Measurements from ENCODE around the gene EFCAB6.

The EFCAB6 gene

GRCh38 chr22:43637275-43638260, 174.5 kb downstream of the EFCAB6 start:
- Histone ChIP-seq H3K4me1 (ENCODE audit: insufficient read depth, low read length) (no peaks in the 10 kb centered on the region), H3K27ac (ENCODE audit: low read length) (no peak overlapping the region), H3K4me3 (ENCODE audit: low read length) (no peak overlapping the region), H3K9ac (ENCODE audit: low read depth, low read length) (no peak overlapping the region), H3K36me3 (ENCODE audit: insufficient read depth, low read depth, low read length) (no peaks in the 10 kb centered on the region), H3K9me3 (ENCODE audit: insufficient read depth, low read depth, low read length) (peaks cover 10% of the 10 kb centered on the region; the same call in 1 of the 2 replicates), H3K27me3 (ENCODE audit: insufficient read depth, low read length) (no peaks in the 10 kb centered on the region)

DNA sequence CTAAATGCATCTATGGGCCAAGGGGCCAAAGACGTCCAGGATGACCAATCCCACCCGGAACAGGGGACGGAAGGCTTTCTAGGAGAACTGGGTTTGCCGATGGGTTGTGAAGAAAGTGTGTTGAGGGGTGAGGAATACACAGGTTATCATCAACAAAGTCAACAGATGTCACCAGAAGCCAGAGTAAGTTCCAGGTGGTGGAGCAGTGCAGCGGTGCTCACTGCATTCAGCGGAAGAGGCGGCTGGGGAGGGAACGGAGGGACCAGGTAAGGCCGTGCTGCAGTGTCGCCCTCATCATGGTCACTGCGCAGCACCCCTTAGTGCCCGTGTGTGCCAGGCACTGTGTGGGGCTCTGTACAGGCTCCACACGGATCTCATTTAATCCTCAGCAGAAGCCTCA, 176.0 kb downstream of the EFCAB6 start:
- Histone ChIP-seq H3K27me3 (ENCODE audit: insufficient read depth, low read length) (no peaks in the 10 kb centered on the region), H3K4me1 (ENCODE audit: insufficient read depth, low read length) (no peaks in the 10 kb centered on the region), H3K27ac (ENCODE audit: low read length) (no peak overlapping the region), H3K9me3 (ENCODE audit: insufficient read depth, low read depth, low read length) (peaks cover 10% of the 10 kb centered on the region; the same call in 1 of the 2 replicates), H3K36me3 (ENCODE audit: insufficient read depth, low read depth, low read length) (no peaks in the 10 kb centered on the region), H3K9ac (ENCODE audit: low read depth, low read length) (no peak overlapping the region), H3K4me3 (ENCODE audit: low read length) (no peak overlapping the region)

DNA sequence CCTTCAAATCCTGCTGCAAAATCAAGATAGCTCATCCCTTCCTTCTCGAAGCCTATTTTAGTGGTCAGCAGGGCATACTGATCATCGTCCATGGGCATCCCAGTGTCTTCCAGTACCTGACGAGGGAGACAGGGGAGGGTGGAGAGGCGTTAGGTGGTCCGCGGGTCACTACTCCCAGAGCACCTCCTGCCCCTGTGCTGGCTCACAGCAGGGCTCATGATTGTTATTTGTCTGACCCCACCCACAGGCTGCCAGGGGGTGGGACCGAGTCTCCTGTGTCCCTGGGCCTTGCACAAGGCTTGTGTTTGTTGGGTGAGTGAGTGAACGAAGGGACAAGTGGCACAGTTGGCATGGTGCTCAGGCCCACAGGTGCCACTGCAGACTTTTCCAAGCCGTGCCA, 177.0 kb downstream of the EFCAB6 start:
- no peak overlapping the region for H3K9ac ChIP-seq (ENCODE audit: low read depth, low read length)
- H3K9me3 ChIP-seq (ENCODE audit: insufficient read depth, low read depth, low read length), result peaks cover 10% of the 10 kb centered on the region; the same call in 1 of the 2 replicates
- H3K27ac ChIP-seq (ENCODE audit: low read length), result no peak overlapping the region
- no peaks in the 10 kb centered on the region for H3K27me3 ChIP-seq (ENCODE audit: insufficient read depth, low read length)
- H3K36me3 ChIP-seq (ENCODE audit: insufficient read depth, low read depth, low read length), result no peaks in the 10 kb centered on the region
- no peak overlapping the region for H3K4me3 ChIP-seq (ENCODE audit: low read length)
- H3K4me1 ChIP-seq (ENCODE audit: insufficient read depth, low read length), result no peaks in the 10 kb centered on the region

DNA sequence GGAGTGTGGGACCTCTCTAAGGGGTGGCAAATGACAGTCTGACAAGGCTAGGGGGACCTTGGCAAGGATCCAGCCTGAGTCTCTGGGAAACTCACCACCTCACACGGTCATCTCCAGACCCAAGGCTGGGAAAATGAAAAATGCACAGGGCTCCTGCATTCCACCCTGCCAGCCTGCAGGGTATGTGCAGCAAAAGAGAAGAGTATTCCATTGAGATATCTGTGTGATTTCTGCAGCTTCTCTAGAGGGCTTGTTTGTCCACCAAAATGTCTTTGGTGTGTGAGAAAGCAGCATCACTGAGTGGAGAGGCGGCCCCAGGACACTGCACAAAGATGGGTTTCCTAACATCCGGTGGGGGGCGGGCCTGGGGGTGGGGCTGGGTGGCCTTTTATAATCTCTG, 177.8 kb downstream of the EFCAB6 start:
- Histone ChIP-seq H3K9ac (ENCODE audit: low read depth, low read length) (no peak overlapping the region), H3K4me3 (ENCODE audit: low read length) (no peak overlapping the region), H3K36me3 (ENCODE audit: insufficient read depth, low read depth, low read length) (no peaks in the 10 kb centered on the region), H3K27me3 (ENCODE audit: insufficient read depth, low read length) (no peaks in the 10 kb centered on the region), H3K9me3 (ENCODE audit: insufficient read depth, low read depth, low read length) (peaks cover 3% of the 10 kb centered on the region; the same call in 1 of the 2 replicates), H3K27ac (ENCODE audit: low read length) (no peak overlapping the region), H3K4me1 (ENCODE audit: insufficient read depth, low read length) (no peaks in the 10 kb centered on the region)

DNA sequence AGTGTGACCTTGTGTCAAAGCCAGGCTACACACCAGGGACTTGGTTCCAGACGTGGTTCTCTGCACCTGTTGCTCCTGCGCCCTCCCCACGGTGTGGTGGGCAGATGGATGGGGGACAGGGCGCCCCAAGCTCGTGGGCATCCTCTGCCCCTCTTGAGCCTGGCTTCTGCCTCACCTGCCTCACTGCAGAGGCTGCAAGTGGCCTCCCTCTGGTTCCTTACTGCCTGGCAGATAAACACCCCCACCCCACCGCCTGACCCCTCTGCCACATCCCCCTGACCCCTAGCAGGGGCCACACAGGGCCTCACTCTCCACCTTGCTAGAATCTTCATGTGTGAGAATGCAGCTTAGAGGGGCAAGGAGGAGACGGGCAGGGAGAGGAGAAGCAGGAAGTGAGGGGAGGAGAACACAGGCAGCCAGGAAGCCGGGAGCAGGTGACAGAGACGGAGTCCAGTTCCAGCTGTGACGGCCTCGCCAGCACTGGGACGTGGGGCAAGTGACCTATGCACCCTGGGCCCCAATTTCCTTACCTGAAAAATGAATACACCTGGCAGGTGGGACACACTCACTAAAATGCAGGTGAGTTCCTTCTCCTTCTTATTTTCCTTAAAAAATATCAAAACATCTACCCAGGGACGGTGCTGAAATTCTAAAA, 178.3 kb downstream of the EFCAB6 start:
- H3K9ac ChIP-seq (ENCODE audit: low read depth, low read length), result no peak overlapping the region
- H3K27ac ChIP-seq (ENCODE audit: low read length), result no peak overlapping the region
- H3K9me3 ChIP-seq (ENCODE audit: insufficient read depth, low read depth, low read length), result no peaks in the 10 kb centered on the region
- H3K4me1 ChIP-seq (ENCODE audit: insufficient read depth, low read length), result no peaks in the 10 kb centered on the region
- no peaks in the 10 kb centered on the region for H3K36me3 ChIP-seq (ENCODE audit: insufficient read depth, low read depth, low read length)
- no peaks in the 10 kb centered on the region for H3K27me3 ChIP-seq (ENCODE audit: insufficient read depth, low read length)
- H3K4me3 ChIP-seq (ENCODE audit: low read length), result no peak overlapping the region

DNA sequence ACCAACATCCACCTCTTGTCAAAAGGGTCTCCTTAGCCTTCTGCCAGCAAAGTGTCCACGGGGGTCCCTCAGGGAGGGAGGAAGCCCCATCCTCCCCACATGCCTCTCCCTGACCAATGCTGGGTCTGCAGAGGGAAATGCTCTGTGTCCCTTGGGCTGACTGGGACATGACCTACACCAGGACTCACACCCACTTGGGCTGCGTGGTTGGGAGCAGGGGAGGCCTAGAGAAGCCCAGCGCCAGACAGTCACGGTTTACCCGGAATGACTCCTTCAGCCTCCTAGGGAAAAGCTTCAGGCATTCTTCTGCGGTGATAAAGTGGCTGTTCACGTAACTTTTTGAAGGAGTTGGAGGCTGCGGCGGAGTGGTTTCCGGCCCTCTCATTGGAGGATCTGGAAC, 180.3 kb downstream of the EFCAB6 start:
- no peaks in the 10 kb centered on the region for H3K9me3 ChIP-seq (ENCODE audit: insufficient read depth, low read depth, low read length)
- no peak overlapping the region for H3K4me3 ChIP-seq (ENCODE audit: low read length)
- no peak overlapping the region for H3K9ac ChIP-seq (ENCODE audit: low read depth, low read length)
- H3K36me3 ChIP-seq (ENCODE audit: insufficient read depth, low read depth, low read length), result no peaks in the 10 kb centered on the region
- H3K27ac ChIP-seq (ENCODE audit: low read length), result no peak overlapping the region
- H3K27me3 ChIP-seq (ENCODE audit: insufficient read depth, low read length), result no peaks in the 10 kb centered on the region
- H3K4me1 ChIP-seq (ENCODE audit: insufficient read depth, low read length), result no peaks in the 10 kb centered on the region

DNA sequence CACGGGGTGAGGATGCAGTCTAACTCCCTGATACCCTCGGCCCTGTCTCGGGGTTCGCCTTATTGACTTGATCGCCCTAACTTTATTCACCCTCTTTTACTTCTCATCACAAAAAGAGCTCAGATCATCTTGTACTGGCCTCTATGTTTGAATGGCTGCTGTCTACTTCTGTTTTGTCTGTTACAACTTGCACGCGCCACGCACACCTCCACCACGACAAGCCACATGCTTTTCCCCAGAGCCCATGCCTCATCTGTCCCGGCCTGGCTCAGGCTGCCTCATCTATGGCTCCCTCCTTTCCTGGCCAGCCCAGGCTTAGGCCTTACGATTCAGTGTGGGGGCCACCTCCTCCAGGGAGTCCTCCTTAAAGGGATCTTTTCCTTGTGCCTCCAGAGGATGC, 180.9 kb downstream of the EFCAB6 start:
- no peaks in the 10 kb centered on the region for H3K27me3 ChIP-seq (ENCODE audit: insufficient read depth, low read length)
- H3K9ac ChIP-seq (ENCODE audit: low read depth, low read length), result no peak overlapping the region
- H3K4me3 ChIP-seq (ENCODE audit: low read length), result no peak overlapping the region
- no peaks in the 10 kb centered on the region for H3K36me3 ChIP-seq (ENCODE audit: insufficient read depth, low read depth, low read length)
- no peaks in the 10 kb centered on the region for H3K4me1 ChIP-seq (ENCODE audit: insufficient read depth, low read length)
- H3K27ac ChIP-seq (ENCODE audit: low read length), result no peak overlapping the region
- H3K9me3 ChIP-seq (ENCODE audit: insufficient read depth, low read depth, low read length), result no peaks in the 10 kb centered on the region

DNA sequence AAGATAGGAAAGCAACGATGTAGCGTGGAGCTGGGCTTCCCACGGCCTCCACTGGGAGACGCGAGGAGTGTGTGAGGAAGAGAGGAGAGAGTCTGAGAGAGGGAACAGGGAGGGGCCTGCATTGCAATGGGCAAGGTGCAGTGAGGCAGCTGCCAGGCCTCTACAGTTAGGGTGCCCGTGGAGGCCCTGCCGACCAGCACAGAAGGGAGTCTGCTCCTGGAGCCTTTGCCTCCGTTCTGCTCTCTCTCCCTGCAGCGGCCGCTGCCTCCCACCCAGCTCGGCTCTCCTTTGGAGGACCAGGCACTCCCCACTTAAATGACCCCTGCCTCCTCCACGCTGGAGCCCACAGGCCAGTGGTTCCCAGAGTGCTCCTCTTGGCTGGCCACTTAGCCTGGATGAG, 181.7 kb downstream of the EFCAB6 start:
- H3K27ac ChIP-seq (ENCODE audit: low read length), result no peak overlapping the region

DNA sequence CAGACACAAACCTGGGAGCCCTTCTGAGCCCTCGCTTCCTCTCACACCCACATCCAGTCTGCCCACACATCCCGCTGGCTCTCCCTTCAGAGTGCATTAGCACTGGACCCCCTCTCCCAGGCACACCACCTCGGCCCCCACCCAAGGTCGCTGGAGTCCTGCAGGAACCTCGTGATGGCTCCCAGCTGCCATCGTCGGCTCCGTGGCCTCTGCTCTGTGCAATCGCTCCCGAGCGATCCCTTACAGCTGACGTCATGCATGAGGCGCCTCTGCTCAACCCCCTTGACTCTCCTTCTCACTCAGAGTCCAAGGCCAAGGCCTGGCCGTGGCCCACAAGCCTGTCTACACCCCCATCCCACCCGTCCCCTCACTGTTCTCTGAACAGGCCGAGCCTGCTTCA, 183.9 kb downstream of the EFCAB6 start:
- Histone ChIP-seq H3K27ac (ENCODE audit: low read length) (no peak overlapping the region), H3K9ac (ENCODE audit: low read depth, low read length) (no peak overlapping the region), H3K4me3 (ENCODE audit: low read length) (no peak overlapping the region), H3K9me3 (ENCODE audit: insufficient read depth, low read depth, low read length) (no peaks in the 10 kb centered on the region), H3K27me3 (ENCODE audit: insufficient read depth, low read length) (no peaks in the 10 kb centered on the region), H3K36me3 (ENCODE audit: insufficient read depth, low read depth, low read length) (no peaks in the 10 kb centered on the region), H3K4me1 (ENCODE audit: insufficient read depth, low read length) (no peaks in the 10 kb centered on the region)

More for the DNA sequence above, 181.7 kb downstream of the EFCAB6 start:
- Histone ChIP-seq H3K36me3 (ENCODE audit: insufficient read depth, low read depth, low read length) (no peaks in the 10 kb centered on the region), H3K27me3 (ENCODE audit: insufficient read depth, low read length) (no peaks in the 10 kb centered on the region), H3K9me3 (ENCODE audit: insufficient read depth, low read depth, low read length) (no peaks in the 10 kb centered on the region), H3K9ac (ENCODE audit: low read depth, low read length) (no peak overlapping the region), H3K4me3 (ENCODE audit: low read length) (no peak overlapping the region), H3K4me1 (ENCODE audit: insufficient read depth, low read length) (no peaks in the 10 kb centered on the region)

- Histone ChIP-seq H3K36me3 (ENCODE audit: insufficient read depth, low read depth, low read length) (no peaks in the 10 kb centered on the region), H3K4me1 (ENCODE audit: insufficient read depth, low read length) (no peaks in the 10 kb centered on the region), H3K9ac (ENCODE audit: low read depth, low read length) (no peak overlapping the region), H3K4me3 (ENCODE audit: low read length) (no peak overlapping the region), H3K27me3 (ENCODE audit: insufficient read depth, low read length) (no peaks in the 10 kb centered on the region), H3K9me3 (ENCODE audit: insufficient read depth, low read depth, low read length) (no peaks in the 10 kb centered on the region), H3K27ac (ENCODE audit: low read length) (no peak overlapping the region)
Measured at GRCh38 chr22:43627485-43628213, 184.5 kb downstream of the EFCAB6 start.

GRCh38 chr22:43625242-43625641, 186.9 kb downstream of the EFCAB6 start:
- no peaks in the 10 kb centered on the region for H3K27me3 ChIP-seq (ENCODE audit: insufficient read depth, low read length)
- no peaks in the 10 kb centered on the region for H3K36me3 ChIP-seq (ENCODE audit: insufficient read depth, low read depth, low read length)
- no peaks in the 10 kb centered on the region for H3K4me1 ChIP-seq (ENCODE audit: insufficient read depth, low read length)
- no peak overlapping the region for H3K9ac ChIP-seq (ENCODE audit: low read depth, low read length)
- no peak overlapping the region for H3K4me3 ChIP-seq (ENCODE audit: low read length)
- peaks cover 1% of the 10 kb centered on the region; the same call in 1 of the 2 replicates for H3K9me3 ChIP-seq (ENCODE audit: insufficient read depth, low read depth, low read length)
- no peak overlapping the region for H3K27ac ChIP-seq (ENCODE audit: low read length)

All from iPS-20b (cell line).